Stimulated activated CD4-positive, alpha-beta T cell treated with anti-CD3 and anti-CD28 coated beads, TNF-alpha, amount 100 ng/mL, for 48 hours (primary cell): ENCODE data around the gene IFI16.
"Not testable (repeated sequence)": the region's sequence is repeated elsewhere in the genome, so short reads cannot be mapped to it uniquely, and the experiment has no call there.

Experiments used
- DNase-seq, 3 donors: peaks; one replicate each; pipeline ENCODE4 v3.0.0-alpha.2; 2020; ENCODE audit warnings: low read depth in 3 of 3

Gene IFI16

GRCh38 chr1:159098596-159098995, 88.9 kb downstream of the IFI16 start:
- DNase-seq = no peak

GRCh38 chr1:159100589-159100988, 90.9 kb downstream of the IFI16 start:
- no peak for DNase-seq

- not testable (repeated sequence) for DNase-seq
Measured at GRCh38 chr1:159103021-159103420, 93.3 kb downstream of the IFI16 start.
